Stimulated activated CD4-positive, alpha-beta T cell treated with anti-CD3 and anti-CD28 coated beads, Interleukin-1b, Interleukin-23, amount 100 ng/mL, for 1 hour (primary cell): ENCODE results near the gene TSPOAP1.

ENCODE experiments used
- DNase-seq, 2 donors: peaks; one replicate each; pipeline ENCODE4 v3.0.0-alpha.2; 2020; ENCODE audit warnings: low read depth in 2 of 2

TSPOAP1 gene

GRCh38 chr17:58328195-58329034 lies at the start of gene TSPOAP1:
TSS of gene TSPOAP1 (minus strand) at chr17:58328795. CDS start at chr17:58327920, 875 bp downstream.
- DNase-seq = peak; percentile 70 to 72

- no peak for DNase-seq
Measured at GRCh38 chr17:58377661-58378060, 49.1 kb upstream of the TSPOAP1 start.

GRCh38 chr17:58377093-58377601 lies 48.6 kb upstream of the TSPOAP1 start:
- DNase-seq = no peak

GRCh38 chr17:58376472-58377000 lies 47.9 kb upstream of the TSPOAP1 start:
- DNase-seq = no peak

- DNase-seq = no peak
Measured at GRCh38 chr17:58375811-58376210, 47.2 kb upstream of the TSPOAP1 start.

GRCh38 chr17:58375256-58375655 lies 46.7 kb upstream of the TSPOAP1 start:
- DNase-seq = no peak

- no peak for DNase-seq
Measured at GRCh38 chr17:58373923-58374322, 45.3 kb upstream of the TSPOAP1 start.

- DNase-seq = no peak
Measured at GRCh38 chr17:58373003-58373402, 44.4 kb upstream of the TSPOAP1 start.

GRCh38 chr17:58371300-58371950 lies 42.8 kb upstream of the TSPOAP1 start:
- no peak for DNase-seq

- no peak for DNase-seq
Measured at GRCh38 chr17:58370716-58371115, 42.1 kb upstream of the TSPOAP1 start.

- DNase-seq = no peak
Measured at GRCh38 chr17:58370309-58370708, 41.7 kb upstream of the TSPOAP1 start.

- no peak for DNase-seq
Measured at GRCh38 chr17:58369214-58370031, 40.8 kb upstream of the TSPOAP1 start.

GRCh38 chr17:58368860-58369213 lies 40.2 kb upstream of the TSPOAP1 start:
- DNase-seq = no peak

GRCh38 chr17:58367461-58367860 lies 38.9 kb upstream of the TSPOAP1 start:
- DNase-seq = no peak

GRCh38 chr17:58365980-58366595 lies 37.5 kb upstream of the TSPOAP1 start:
- DNase-seq = no peak

- DNase-seq = no peak
Measured at GRCh38 chr17:58365185-58365979, 36.8 kb upstream of the TSPOAP1 start.

GRCh38 chr17:58364270-58364942 lies 35.8 kb upstream of the TSPOAP1 start:
- DNase-seq = no peak

- no peak for DNase-seq
Measured at GRCh38 chr17:58363457-58364185, 35.0 kb upstream of the TSPOAP1 start.

- no peak for DNase-seq
Measured at GRCh38 chr17:58362368-58363014, 33.9 kb upstream of the TSPOAP1 start.
